ENCODE data around the gene KCNK13. TPM values are rescaled to one million over a fixed set of nuclear protein-coding genes. Genes with fewer than 3 reads are reported as not detected.

KCNK13 gene
- total RNA-seq, 1 donor: not detected

DNA sequence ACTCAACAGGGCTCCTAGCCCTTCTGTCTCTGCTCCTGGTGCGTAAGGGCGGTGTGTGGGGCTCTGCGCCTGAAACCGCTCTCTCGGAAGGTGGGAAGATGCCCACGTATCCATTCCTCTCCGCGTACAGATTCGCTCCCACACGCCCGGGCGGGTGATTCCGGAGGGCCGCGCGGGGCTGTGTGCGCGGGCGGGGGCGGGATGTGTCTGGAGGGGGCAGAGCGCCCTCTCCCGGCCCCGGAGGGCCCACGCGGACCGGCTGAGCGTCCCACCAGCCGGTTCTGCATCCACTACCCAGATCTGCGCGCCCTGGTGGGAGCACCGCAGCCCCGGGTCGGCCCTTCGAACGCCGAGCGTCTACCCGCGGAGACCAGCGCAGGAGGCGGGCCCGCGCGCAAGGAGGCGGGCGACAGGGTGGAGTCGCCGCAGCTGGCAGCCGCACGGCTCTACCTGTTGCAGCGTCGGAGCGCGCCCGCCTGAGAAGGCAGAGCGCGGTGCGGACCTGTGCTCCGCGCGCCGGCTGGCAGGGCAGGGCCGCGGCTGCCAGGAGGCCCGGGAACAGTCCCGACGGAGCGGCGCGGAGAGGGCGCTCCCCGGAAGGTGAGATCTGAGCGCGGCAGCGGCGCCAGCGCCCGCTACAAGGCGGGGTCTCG, 1.4 kb upstream of the KCNK13 start:
- peak overlapping the region; percentile 44 for H3K4me3 ChIP-seq (ENCODE audit: low read depth, low read length)
- TF ChIP-seq, protein P1, sequence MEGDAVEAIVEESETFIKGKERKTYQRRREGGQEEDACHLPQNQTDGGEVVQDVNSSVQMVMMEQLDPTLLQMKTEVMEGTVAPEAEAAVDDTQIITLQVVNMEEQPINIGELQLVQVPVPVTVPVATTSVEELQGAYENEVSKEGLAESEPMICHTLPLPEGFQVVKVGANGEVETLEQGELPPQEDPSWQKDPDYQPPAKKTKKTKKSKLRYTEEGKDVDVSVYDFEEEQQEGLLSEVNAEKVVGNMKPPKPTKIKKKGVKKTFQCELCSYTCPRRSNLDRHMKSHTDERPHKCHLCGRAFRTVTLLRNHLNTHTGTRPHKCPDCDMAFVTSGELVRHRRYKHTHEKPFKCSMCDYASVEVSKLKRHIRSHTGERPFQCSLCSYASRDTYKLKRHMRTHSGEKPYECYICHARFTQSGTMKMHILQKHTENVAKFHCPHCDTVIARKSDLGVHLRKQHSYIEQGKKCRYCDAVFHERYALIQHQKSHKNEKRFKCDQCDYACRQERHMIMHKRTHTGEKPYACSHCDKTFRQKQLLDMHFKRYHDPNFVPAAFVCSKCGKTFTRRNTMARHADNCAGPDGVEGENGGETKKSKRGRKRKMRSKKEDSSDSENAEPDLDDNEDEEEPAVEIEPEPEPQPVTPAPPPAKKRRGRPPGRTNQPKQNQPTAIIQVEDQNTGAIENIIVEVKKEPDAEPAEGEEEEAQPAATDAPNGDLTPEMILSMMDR (IDR thresholded peaks at IDR 0.05; ENCODE audit: insufficient read depth, low read depth, low read length): peak; percentile 55
- peak; percentile 55 for DNase-seq (ENCODE audit: low read depth)

DNA sequence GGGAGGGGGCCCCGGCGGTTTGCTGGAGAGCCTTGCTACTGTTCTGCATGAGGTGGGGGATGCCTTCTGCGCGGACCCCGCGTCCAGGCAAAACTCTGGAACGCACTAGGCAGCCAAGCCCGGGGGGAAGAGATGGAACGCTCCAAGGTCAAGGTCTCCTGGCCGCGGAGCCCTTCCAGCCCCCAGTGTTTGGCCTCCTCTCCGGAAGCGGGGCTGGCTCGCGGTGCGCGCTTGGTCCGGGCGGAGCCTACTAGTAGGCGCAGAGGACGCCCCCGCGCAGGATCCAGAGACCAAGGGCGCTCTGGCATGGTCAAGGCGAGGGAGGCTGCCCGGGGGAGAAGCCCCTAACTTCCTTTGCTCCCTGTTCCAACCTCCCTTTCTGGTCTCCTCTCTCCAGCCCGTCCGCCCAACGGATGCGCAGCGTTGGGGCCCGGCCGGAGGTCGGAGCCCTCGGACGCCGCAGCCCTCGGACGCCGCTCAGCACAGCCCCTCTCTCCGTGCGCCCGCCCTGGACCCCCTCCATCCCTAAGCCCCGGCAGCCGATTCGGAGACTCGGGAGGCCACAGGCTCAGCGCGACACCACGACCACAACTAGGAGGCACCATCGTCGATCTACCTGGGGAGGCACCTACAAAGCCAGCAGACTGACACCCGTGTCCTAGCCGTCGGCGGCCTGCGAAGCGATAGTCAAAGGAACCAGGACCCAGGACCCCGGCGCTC, 669 bp upstream of the KCNK13 start:
- DNase-seq (ENCODE audit: low read depth): no peak
- TF ChIP-seq, protein P1 (IDR thresholded peaks at IDR 0.05; ENCODE audit: insufficient read depth, low read depth, low read length): no peak
- peak overlapping the region; percentile 44 for H3K4me3 ChIP-seq (ENCODE audit: low read depth, low read length)

DNA sequence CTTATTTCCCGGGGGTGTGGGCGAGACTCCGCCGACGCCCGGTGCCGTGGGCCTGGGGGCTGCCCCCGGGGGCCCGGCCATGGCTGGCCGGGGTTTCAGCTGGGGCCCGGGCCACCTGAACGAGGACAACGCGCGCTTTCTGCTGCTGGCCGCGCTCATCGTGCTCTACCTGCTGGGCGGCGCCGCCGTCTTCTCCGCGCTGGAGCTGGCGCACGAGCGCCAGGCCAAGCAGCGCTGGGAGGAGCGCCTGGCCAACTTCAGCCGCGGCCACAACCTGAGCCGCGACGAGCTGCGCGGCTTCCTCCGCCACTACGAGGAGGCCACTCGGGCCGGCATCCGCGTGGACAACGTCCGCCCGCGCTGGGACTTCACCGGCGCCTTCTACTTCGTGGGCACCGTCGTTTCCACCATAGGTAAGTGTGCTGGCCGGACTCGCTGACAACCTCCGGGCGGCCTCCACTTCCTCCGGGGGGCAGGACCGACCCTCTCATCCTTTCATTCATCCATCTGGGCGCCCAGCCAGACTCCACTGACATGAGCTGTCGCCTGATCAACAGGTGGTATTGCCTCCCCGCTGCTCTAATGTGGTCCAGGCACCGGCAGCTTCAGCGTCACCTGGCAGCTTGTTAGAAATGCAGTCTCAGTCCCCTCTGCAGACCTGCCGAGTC, 467 bp downstream of the KCNK13 start:
- DNase-seq (ENCODE audit: low read depth): no peak
- TF ChIP-seq, protein P1 (IDR thresholded peaks at IDR 0.05; ENCODE audit: insufficient read depth, low read depth, low read length): no peak
- H3K4me3 ChIP-seq (ENCODE audit: low read depth, low read length): no peak overlapping the region

DNA sequence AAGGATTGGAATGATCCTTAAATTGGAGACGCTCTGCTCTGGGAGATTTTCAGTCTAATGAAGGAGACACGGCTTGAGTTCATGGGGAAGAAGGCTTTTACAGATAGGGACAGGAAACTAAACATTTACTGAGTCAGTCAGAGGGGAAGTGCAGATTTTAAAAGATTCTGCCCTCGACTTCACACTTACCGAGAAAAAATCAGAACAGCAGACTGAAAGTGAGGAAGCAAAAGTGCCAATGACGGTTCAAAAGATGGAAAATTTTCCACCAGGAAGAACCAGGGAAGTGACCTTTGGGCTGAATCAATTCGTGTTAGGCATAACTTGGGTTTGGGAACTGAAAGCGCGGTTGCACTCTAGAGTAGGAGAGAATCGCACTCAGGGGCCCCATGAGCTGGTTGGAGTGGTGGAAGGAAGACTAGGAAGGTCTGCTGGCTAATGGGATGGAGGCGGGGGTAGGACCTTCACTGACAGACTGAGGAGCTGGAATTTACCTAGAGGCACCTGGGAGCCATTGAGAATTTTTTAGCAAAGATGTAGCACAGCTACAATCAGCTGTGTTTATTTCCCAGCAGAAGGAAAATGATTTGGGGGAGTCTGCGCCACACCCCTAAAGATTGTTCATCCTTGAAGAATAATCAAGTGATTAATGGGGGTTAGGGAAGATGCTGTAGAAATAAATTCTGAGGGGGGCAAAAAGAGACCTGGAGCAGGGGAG, 1.2 kb downstream of the KCNK13 start:
- no peak for DNase-seq (ENCODE audit: low read depth)
- no peak overlapping the region for H3K4me3 ChIP-seq (ENCODE audit: low read depth, low read length)
- TF ChIP-seq, protein P1 (IDR thresholded peaks at IDR 0.05; ENCODE audit: insufficient read depth, low read depth, low read length): no peak

DNA sequence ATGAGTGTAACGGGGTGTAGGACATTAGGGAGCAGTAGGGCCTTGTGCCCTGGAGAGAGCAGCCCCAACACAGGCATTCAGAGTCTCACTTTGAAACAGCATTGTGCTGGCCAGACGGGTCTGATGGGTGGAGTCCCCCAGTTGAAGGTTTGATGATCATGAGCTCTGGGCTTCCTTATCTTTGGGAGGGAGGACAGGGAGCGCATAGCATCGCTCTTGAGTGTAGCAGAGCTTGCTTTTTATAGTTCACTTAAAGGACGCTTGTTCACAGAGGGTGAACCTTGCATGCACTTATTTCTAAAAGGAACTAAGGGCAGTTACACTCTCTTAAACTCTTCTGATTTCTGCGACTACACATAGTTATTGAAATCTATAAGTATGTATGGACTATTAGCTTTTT, 10.6 kb downstream of the KCNK13 start:
- no peak overlapping the region for H3K4me3 ChIP-seq (ENCODE audit: low read depth, low read length)
- TF ChIP-seq, protein P1 (IDR thresholded peaks at IDR 0.05; ENCODE audit: insufficient read depth, low read depth, low read length): no peak
- DNase-seq (ENCODE audit: low read depth): no peak

DNA sequence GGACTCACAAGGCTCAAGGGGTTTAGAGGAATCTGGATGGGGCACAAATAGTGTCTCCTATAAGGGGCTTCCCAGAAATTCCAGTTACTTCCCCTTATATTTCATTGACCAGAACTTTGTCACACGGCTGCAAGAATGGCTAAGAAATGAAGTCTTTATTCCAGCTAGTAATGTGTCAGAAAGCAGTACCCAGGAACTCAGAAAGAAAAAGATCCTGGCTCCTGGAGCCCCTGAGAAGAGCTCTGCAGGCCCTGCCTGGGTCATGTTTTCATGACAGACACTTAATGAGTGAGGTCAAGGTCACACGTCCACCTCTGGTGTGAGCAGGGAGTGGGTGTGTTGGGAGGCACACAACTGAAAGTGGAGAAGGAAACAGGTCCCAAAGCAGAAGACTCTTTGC, 17.8 kb downstream of the KCNK13 start:
- no peak overlapping the region for H3K4me3 ChIP-seq (ENCODE audit: low read depth, low read length)
- DNase-seq (ENCODE audit: low read depth): no peak
- TF ChIP-seq, protein P1 (IDR thresholded peaks at IDR 0.05; ENCODE audit: insufficient read depth, low read depth, low read length): no peak

All from fibroblast of villous mesenchyme (primary cell).